Prostate gland (tissue), 2 donors: Measurements from ENCODE around the gene ZNF664. TPM values are rescaled to one million over a fixed set of nuclear protein-coding genes. Genes with fewer than 3 reads are reported as not detected.
A peak's percentile ranks its signal among the peaks of the same experiment; 100 is the strongest.

Experiments used
- DNase-seq: peaks from one replicate; pipeline ENCODE4 v3.0.0-alpha.2; 2019; ENCODE audit warnings: low spot score
- H3K27ac ChIP-seq, 2 donors: fragments of 200-600 bp; sonication (generic); 2 replicates each; pipeline ENCODE4 v1.5.1; 2017 to 2019
- H3K27me3 ChIP-seq: fragments of 200-600 bp; sonication (generic); replicated peaks from 2 replicates; pipeline ENCODE4 v1.5.1; 2019; ENCODE audit not compliant: insufficient read depth
- H3K36me3 ChIP-seq, 2 donors: fragments of 200-600 bp; sonication (generic); 1 replicate in 1 of 2; 2 replicates in 1 of 2; pipeline versions ENCODE4 v1.5.1 to v1.8.1; 2017 to 2019
- H3K4me1 ChIP-seq: fragments of 200-600 bp; sonication (generic); replicated peaks from 2 replicates; pipeline ENCODE4 v1.5.1; 2019
- H3K4me3 ChIP-seq, 2 donors: fragments of 200-600 bp; sonication (generic); 2 replicates each; pipeline ENCODE4 v1.5.1; 2017 to 2019
- H3K9me3 ChIP-seq: fragments of 200-600 bp; sonication (generic); 2 replicates; pipeline ENCODE4 v1.5.1; 2017
- CTCF ChIP-seq, 4 experiments: fragments of 200-600 bp in 2 of 4; fragments of 450-650 bp in 2 of 4; sonication (generic) in 2 of 4; IDR thresholded peaks; 1 replicate in 3 of 4; 2 replicates in 1 of 4; pipeline ENCODE4 v1.5.1; 2016 to 2019; ENCODE audit warnings: antibody characterized with exemption in 4 of 4, mild to moderate bottlenecking in 2 of 4, moderate library complexity in 2 of 4
- POLR2A ChIP-seq: fragments of 450-650 bp; IDR thresholded peaks from one replicate; pipeline ENCODE4 v1.6.1; 2016; ENCODE audit warnings: antibody characterized with exemption, mild to moderate bottlenecking
- POLR2AphosphoS5 ChIP-seq: sonication (generic); formaldehyde crosslinking; IDR thresholded peaks from one replicate; pipeline ENCODE4 v1.6.1; 2017; ENCODE audit warnings: antibody characterized with exemption
- WGBS: methylation state at CpG from one replicate; pipeline ENCODE4 v1.1.5; 2018; 5-methylcytosine and 5-hydroxymethylcytosine counted together
- intact Hi-C: fragments of 100-400 bp; cut with DNase I; formaldehyde crosslinking; loops from one replicate; pipeline ENCODE4 v1.14.2; 2022
- total RNA-seq, 2 donors: library from RNA; depleted of rRNA; stranded (reverse); fragments of >200 nt; gene quantifications; one replicate each; pipeline ENCODE4 v1.1.0, GENCODE V29; 2016

Gene ZNF664
- total RNA-seq, 2 donors from 2014 or later: 59.4 to 70.5 TPM

- intact Hi-C loops: no loop called here
- Histone ChIP-seq H3K27me3 (no peaks in the 10 kb centered on the region), H3K9me3 (no peaks in the 10 kb centered on the region), H3K4me1 (no peaks in the 10 kb centered on the region), H3K36me3 (no peaks in the 10 kb centered on the region), H3K27ac (no peak overlapping the region), H3K4me3 (no peak overlapping the region)
- TF ChIP-seq POLR2A (no peak), CTCF (IDR thresholded peaks at IDR 0.05) (no peak), POLR2AphosphoS5 (no peak)
- no peak for DNase-seq
- 91% methylated on average over 5 of the region's 5 CpGs for WGBS
These were observed 72.8 kb downstream of the ZNF664 start for GRCh38 chr12:124045671-124046455.

DNA sequence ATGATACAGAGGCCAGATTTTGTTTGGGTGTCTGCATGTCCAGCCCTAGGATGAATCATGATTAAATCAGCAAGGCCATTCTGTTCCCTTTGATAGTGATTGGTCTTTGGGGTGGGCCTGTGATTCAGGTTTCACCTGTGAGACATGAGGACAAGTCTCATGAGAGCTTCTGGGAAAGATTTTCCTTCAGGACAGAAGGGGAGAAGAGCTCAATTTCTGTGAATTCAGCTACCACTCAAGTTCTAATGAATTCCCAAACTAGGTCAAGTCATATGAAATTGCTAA lies 73.4 kb downstream of the ZNF664 start:
- TF ChIP-seq CTCF (IDR thresholded peaks at IDR 0.05) (no peak), POLR2AphosphoS5 (no peak), POLR2A (no peak)
- Histone ChIP-seq H3K27ac (no peak overlapping the region), H3K9me3 (no peaks in the 10 kb centered on the region), H3K27me3 (no peaks in the 10 kb centered on the region), H3K4me3 (no peak overlapping the region), H3K36me3 (no peaks in the 10 kb centered on the region), H3K4me1 (no peaks in the 10 kb centered on the region)
- intact Hi-C loops: no loop called here
- DNase-seq: no peak

DNA sequence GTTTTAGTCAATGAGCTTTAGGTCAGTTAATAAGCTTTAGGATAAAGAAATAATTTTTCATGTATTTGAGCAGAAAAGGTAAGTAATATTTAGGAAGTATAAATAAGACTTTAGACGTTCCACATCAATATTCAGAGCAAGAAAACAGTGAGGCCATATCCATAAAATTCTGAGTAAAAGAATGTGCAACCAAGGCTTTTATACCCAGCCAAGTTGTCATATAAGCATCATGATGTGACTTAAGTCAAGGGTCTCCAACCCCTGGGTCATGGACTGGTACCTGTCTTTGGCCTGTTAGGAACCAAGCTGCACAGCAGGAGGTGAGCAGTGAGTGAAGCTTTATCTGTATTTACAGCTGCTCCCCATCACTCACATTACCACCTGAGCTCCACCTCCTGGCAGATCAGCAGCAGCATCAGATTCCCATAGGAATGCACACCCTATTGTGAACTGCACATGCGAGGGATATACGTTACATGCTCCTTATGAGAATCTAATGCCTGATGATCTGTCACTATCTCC lies 74.1 kb downstream of the ZNF664 start:
- intact Hi-C loops: no loop called here

DNA sequence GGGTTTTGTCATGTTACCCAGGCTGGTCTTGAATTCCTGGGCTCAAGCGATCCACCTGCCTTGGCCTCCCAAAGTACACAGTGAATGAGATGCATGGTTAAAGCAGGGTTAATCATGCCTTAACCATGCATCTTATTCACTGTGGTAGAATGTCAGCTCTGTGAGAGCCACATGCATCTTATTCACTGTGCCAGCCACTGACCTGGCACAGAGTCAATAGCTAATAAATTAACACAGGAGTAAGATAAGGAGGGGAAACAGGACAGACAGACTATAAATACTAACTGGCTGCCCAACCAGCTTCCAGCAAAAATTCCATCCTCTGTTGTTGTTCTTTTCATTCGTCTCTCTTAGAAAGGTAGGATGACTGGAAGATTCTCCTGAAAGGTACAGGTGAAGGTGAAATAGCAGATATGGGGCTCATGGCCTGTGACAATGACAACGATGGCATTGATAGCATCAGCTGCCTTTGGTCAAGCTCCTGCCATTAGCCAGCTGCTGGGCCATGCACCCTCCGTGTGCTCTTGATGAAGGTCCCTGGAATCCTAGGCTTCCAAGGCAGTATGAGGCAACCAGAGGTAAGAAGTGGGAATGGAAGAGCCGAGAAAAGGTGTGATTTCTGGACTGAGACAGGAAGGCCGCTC lies 76.6 kb downstream of the ZNF664 start:
- Histone ChIP-seq H3K9me3 (no peaks in the 10 kb centered on the region), H3K27me3 (no peaks in the 10 kb centered on the region), H3K4me1 (no peaks in the 10 kb centered on the region), H3K36me3 (no peaks in the 10 kb centered on the region), H3K4me3 (no peak overlapping the region), H3K27ac (no peak overlapping the region)
- WGBS: 68% methylated on average over 6 of the region's 6 CpGs
- no peak for DNase-seq
- no peak for TF ChIP-seq CTCF (IDR thresholded peaks at IDR 0.05)
- TF ChIP-seq POLR2AphosphoS5: peak; percentile 22
- intact Hi-C loops: loop anchor here (5.0 kb wide), 1 partner anchor 273 kb away; no protein-coding TSS in a partner anchor

More for the DNA sequence above, 74.1 kb downstream of the ZNF664 start:
- Histone ChIP-seq H3K4me3 (no peak overlapping the region), H3K9me3 (no peaks in the 10 kb centered on the region), H3K27me3 (no peaks in the 10 kb centered on the region), H3K4me1 (no peaks in the 10 kb centered on the region), H3K27ac (no peak overlapping the region), H3K36me3 (no peaks in the 10 kb centered on the region)
- DNase-seq: no peak
- TF ChIP-seq POLR2AphosphoS5: no peak
- TF ChIP-seq CTCF (IDR thresholded peaks at IDR 0.05): no peak
- no peak for TF ChIP-seq POLR2A
- WGBS: 99% methylated on average over 3 of the region's 3 CpGs
